ENCODE measurements around the gene DMXL1.

The DMXL1 gene

GRCh38 chr5:119049824-119050449, 20.9 kb upstream of the DMXL1 start:
- TF ChIP-seq ZNF274 (IDR thresholded peaks at IDR 0.05; ENCODE audit: low read depth, low read length) (no peak), YY1 (IDR thresholded peaks at IDR 0.05; ENCODE audit: insufficient read depth, insufficient read length) (no peak), SUZ12 (IDR thresholded peaks at IDR 0.05; ENCODE audit: extremely low read depth, insufficient read depth, insufficient read length) (no peak)

GRCh38 chr5:119054101-119054500, 16.8 kb upstream of the DMXL1 start:
- H3K4me1 ChIP-seq (ENCODE audit: insufficient read depth, insufficient read length): no peaks in the 10 kb centered on the region
- no peaks in the 10 kb centered on the region for H3K36me3 ChIP-seq (ENCODE audit: insufficient read depth, insufficient read length, low read length)
- no peak overlapping the region for H3K4me3 ChIP-seq (ENCODE audit: insufficient read length, low read depth)
- no peak for DNase-seq (ENCODE audit: low read depth, low spot score)
- no peaks in the 10 kb centered on the region for H3K27me3 ChIP-seq (ENCODE audit: insufficient read depth, insufficient read length)
- H3K9me3 ChIP-seq (ENCODE audit: insufficient read depth, low read length): no peaks in the 10 kb centered on the region
- no peak overlapping the region for H3K9ac ChIP-seq (ENCODE audit: insufficient read length, low read depth)
- TF ChIP-seq SUZ12 (IDR thresholded peaks at IDR 0.05; ENCODE audit: extremely low read depth, insufficient read depth, insufficient read length) (no peak), ZNF274 (IDR thresholded peaks at IDR 0.05; ENCODE audit: low read depth, low read length) (no peak), YY1 (IDR thresholded peaks at IDR 0.05; ENCODE audit: insufficient read depth, insufficient read length) (no peak)

More at GRCh38 chr5:119049824-119050449, 20.9 kb upstream of the DMXL1 start:
- Histone ChIP-seq H3K9me3 (ENCODE audit: insufficient read depth, low read length) (no peaks in the 10 kb centered on the region), H3K36me3 (ENCODE audit: insufficient read depth, insufficient read length, low read length) (no peaks in the 10 kb centered on the region), H3K4me3 (ENCODE audit: insufficient read length, low read depth) (no peak overlapping the region), H3K9ac (ENCODE audit: insufficient read length, low read depth) (no peak overlapping the region), H3K27me3 (ENCODE audit: insufficient read depth, insufficient read length) (no peaks in the 10 kb centered on the region), H3K4me1 (ENCODE audit: insufficient read depth, insufficient read length) (no peaks in the 10 kb centered on the region)
- DNase-seq (ENCODE audit: low read depth, low spot score): peak; percentile 57

- Histone ChIP-seq H3K4me1 (ENCODE audit: insufficient read depth, insufficient read length) (no peaks in the 10 kb centered on the region), H3K4me3 (ENCODE audit: insufficient read length, low read depth) (no peak overlapping the region), H3K36me3 (ENCODE audit: insufficient read depth, insufficient read length, low read length) (no peaks in the 10 kb centered on the region), H3K9ac (ENCODE audit: insufficient read length, low read depth) (no peak overlapping the region), H3K9me3 (ENCODE audit: insufficient read depth, low read length) (no peaks in the 10 kb centered on the region), H3K27me3 (ENCODE audit: insufficient read depth, insufficient read length) (no peaks in the 10 kb centered on the region)
- no peak for TF ChIP-seq SUZ12 (IDR thresholded peaks at IDR 0.05; ENCODE audit: extremely low read depth, insufficient read depth, insufficient read length)
- TF ChIP-seq ZNF274 (IDR thresholded peaks at IDR 0.05; ENCODE audit: low read depth, low read length): no peak
- TF ChIP-seq YY1 (IDR thresholded peaks at IDR 0.05; ENCODE audit: insufficient read depth, insufficient read length): no peak
- DNase-seq (ENCODE audit: low read depth, low spot score): no peak
Observed at GRCh38 chr5:119055294-119055693, 15.6 kb upstream of the DMXL1 start.

- no peak for TF ChIP-seq YY1 (IDR thresholded peaks at IDR 0.05; ENCODE audit: insufficient read depth, insufficient read length)
- TF ChIP-seq ZNF274 (IDR thresholded peaks at IDR 0.05; ENCODE audit: low read depth, low read length): no peak
- no peak for TF ChIP-seq SUZ12 (IDR thresholded peaks at IDR 0.05; ENCODE audit: extremely low read depth, insufficient read depth, insufficient read length)
- no peak overlapping the region for H3K9ac ChIP-seq (ENCODE audit: insufficient read length, low read depth)
- no peaks in the 10 kb centered on the region for H3K9me3 ChIP-seq (ENCODE audit: insufficient read depth, low read length)
- H3K4me3 ChIP-seq (ENCODE audit: insufficient read length, low read depth): no peak overlapping the region
- H3K27me3 ChIP-seq (ENCODE audit: insufficient read depth, insufficient read length): no peaks in the 10 kb centered on the region
- no peak for DNase-seq (ENCODE audit: low read depth, low spot score)
- no peaks in the 10 kb centered on the region for H3K4me1 ChIP-seq (ENCODE audit: insufficient read depth, insufficient read length)
- no peaks in the 10 kb centered on the region for H3K36me3 ChIP-seq (ENCODE audit: insufficient read depth, insufficient read length, low read length)
Observed at GRCh38 chr5:119058979-119059529, 11.8 kb upstream of the DMXL1 start.

GRCh38 chr5:119059740-119060255, 11.1 kb upstream of the DMXL1 start:
- H3K36me3 ChIP-seq (ENCODE audit: insufficient read depth, insufficient read length, low read length): no peaks in the 10 kb centered on the region
- DNase-seq (ENCODE audit: low read depth, low spot score): no peak
- H3K9ac ChIP-seq (ENCODE audit: insufficient read length, low read depth): no peak overlapping the region
- H3K9me3 ChIP-seq (ENCODE audit: insufficient read depth, low read length): no peaks in the 10 kb centered on the region
- H3K27me3 ChIP-seq (ENCODE audit: insufficient read depth, insufficient read length): no peaks in the 10 kb centered on the region
- H3K4me3 ChIP-seq (ENCODE audit: insufficient read length, low read depth): no peak overlapping the region
- TF ChIP-seq YY1 (IDR thresholded peaks at IDR 0.05; ENCODE audit: insufficient read depth, insufficient read length) (no peak), ZNF274 (IDR thresholded peaks at IDR 0.05; ENCODE audit: low read depth, low read length) (no peak), SUZ12 (IDR thresholded peaks at IDR 0.05; ENCODE audit: extremely low read depth, insufficient read depth, insufficient read length) (no peak)
- H3K4me1 ChIP-seq (ENCODE audit: insufficient read depth, insufficient read length): no peaks in the 10 kb centered on the region

GRCh38 chr5:119063579-119064379, 7.1 kb upstream of the DMXL1 start:
- Histone ChIP-seq H3K4me1 (ENCODE audit: insufficient read depth, insufficient read length) (no peaks in the 10 kb centered on the region), H3K36me3 (ENCODE audit: insufficient read depth, insufficient read length, low read length) (no peaks in the 10 kb centered on the region), H3K9me3 (ENCODE audit: insufficient read depth, low read length) (no peaks in the 10 kb centered on the region), H3K9ac (ENCODE audit: insufficient read length, low read depth) (no peak overlapping the region), H3K4me3 (ENCODE audit: insufficient read length, low read depth) (no peak overlapping the region), H3K27me3 (ENCODE audit: insufficient read depth, insufficient read length) (no peaks in the 10 kb centered on the region)
- no peak for DNase-seq (ENCODE audit: low read depth, low spot score)
- TF ChIP-seq ZNF274 (IDR thresholded peaks at IDR 0.05; ENCODE audit: low read depth, low read length): no peak
- TF ChIP-seq YY1 (IDR thresholded peaks at IDR 0.05; ENCODE audit: insufficient read depth, insufficient read length): no peak
- no peak for TF ChIP-seq SUZ12 (IDR thresholded peaks at IDR 0.05; ENCODE audit: extremely low read depth, insufficient read depth, insufficient read length)

GRCh38 chr5:119067450-119067849, 3.4 kb upstream of the DMXL1 start:
- TF ChIP-seq SUZ12 (IDR thresholded peaks at IDR 0.05; ENCODE audit: extremely low read depth, insufficient read depth, insufficient read length): no peak
- TF ChIP-seq YY1 (IDR thresholded peaks at IDR 0.05; ENCODE audit: insufficient read depth, insufficient read length): no peak
- TF ChIP-seq ZNF274 (IDR thresholded peaks at IDR 0.05; ENCODE audit: low read depth, low read length): no peak
- Histone ChIP-seq H3K4me1 (ENCODE audit: insufficient read depth, insufficient read length) (no peaks in the 10 kb centered on the region), H3K9me3 (ENCODE audit: insufficient read depth, low read length) (no peaks in the 10 kb centered on the region), H3K9ac (ENCODE audit: insufficient read length, low read depth) (no peak overlapping the region), H3K36me3 (ENCODE audit: insufficient read depth, insufficient read length, low read length) (no peaks in the 10 kb centered on the region), H3K27me3 (ENCODE audit: insufficient read depth, insufficient read length) (no peaks in the 10 kb centered on the region), H3K4me3 (ENCODE audit: insufficient read length, low read depth) (no peak overlapping the region)
- DNase-seq (ENCODE audit: low read depth, low spot score): no peak

Data from NT2/D1 (cell line).